GM23248 (cell line): ENCODE results near the gene ATP6V1E1.

Source experiments
- EZH2 ChIP-seq: fragments of 200-600 bp; sonication (generic); IDR thresholded peaks from 2 replicates; pipeline ENCODE4 v1.6.1; 2018; ENCODE audit warnings: antibody characterized with exemption, mild to moderate bottlenecking; ENCODE audit not compliant: insufficient read depth, poor library complexity, severe bottlenecking
- EZH2phosphoT487 ChIP-seq: fragments of 200-600 bp; sonication (generic); IDR thresholded peaks from 2 replicates; pipeline ENCODE4 v1.6.1; 2018; ENCODE audit warnings: antibody characterized with exemption, moderate library complexity, mild to moderate bottlenecking, low read depth; ENCODE audit not compliant: insufficient read depth

GRCh38 chr22:17592201-17592600 is 36.3 kb downstream of the ATP6V1E1 start:
- no peak for TF ChIP-seq EZH2
- no peak for TF ChIP-seq EZH2phosphoT487
